Measurements from ENCODE around the gene TRPM4.
"Not testable (repeated sequence)": the region's sequence is repeated elsewhere in the genome, so short reads cannot be mapped to it uniquely, and the experiment has no call there.

Gene TRPM4

DNA sequence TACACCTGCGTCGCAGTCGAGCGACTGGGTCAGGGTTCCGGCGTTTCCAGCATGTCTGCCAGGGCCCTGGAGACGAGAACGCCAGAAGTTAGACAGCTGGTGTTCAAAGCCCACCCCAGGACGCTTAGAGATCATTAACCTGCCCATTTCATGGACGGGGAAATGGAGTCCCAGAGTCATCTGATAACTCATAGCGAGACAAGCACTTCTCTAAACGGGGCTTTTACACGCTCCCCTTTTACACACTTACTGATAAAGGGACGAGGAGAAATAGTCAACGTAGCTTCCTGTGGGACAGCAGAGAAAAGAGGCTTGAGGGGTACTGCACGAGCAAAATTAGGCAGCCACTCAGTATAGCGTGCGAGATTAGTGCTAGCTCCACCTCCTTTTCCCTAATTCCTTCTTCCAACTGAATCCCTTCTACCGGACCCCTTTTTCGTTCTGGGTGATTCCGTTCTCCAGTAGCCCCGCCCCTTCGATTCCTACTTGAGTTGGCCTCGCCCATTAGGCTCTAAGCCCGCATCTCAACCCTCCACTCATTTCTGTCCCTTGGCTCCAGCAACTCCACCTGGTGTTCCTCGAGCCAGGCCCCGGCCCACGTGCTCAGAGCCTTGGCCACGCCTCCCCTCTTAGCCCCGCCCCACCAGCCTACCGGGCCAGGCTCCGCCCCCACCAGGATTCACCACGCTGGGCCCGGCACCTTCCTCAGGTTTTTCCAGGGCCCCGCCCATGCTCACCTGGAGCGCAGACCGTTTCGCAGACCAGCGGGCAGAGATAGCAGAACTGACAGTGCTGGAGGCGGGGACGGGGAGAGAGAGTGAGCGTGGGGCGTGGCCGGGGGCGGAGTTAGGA is 6.1 kb upstream of the TRPM4 start:
- no peak for DNase-seq

DNA sequence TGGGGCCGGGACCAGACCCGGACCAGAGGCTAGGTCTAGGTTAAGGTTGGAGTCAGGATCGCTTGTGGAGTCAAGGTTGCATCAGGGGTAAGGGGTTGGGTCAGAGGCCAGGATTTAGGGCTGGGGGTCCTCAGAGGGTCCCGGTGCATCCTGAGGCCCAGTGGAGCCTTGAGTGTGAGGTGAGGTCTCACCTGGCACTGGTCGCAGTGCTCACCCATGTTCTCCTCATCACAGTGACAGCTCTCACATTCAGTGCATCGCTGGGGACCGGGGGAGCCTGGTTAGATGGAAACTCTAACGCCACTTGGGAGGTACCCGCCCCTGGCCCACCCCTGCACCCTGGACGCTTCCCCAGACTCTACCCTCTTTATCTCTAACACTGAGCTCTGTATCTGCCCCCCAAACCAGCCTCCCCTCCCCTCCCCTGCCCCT is 5.5 kb upstream of the TRPM4 start:
- DNase-seq, result no peak

DNA sequence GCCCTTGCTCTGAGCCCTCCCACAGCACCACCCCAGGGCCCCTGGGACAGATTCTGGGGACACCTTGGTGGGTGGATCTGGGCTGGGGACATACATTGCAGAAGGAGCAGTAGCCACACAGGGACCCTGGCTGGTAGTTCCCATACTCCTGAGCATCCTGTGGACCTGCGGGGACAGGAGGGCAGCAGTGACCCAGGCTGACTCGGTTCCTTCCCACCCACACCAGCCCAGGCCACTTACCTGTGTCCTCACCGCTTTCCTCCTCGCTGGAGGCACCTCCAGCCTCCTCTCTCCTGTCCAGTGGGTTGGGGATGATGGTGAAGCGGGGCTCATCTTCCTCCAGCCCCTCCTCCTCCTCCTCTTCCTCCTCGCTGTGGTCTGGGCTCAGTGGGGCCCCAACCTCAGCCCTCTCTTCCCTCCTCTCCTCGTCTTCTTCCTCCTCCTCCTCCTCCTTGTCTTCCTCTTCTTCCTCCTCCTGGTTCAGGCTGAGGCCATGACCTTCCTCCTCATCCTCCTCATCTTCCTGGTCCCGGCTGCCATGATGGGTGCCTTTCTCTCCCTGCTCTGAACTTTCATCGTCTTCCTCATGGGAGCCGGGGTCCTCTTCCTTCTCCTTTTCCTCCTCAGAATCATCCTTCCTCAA is 4.3 kb upstream of the TRPM4 start:
- DNase-seq, result no peak

GRCh38 chr19:49154279-49154678 is 3.3 kb upstream of the TRPM4 start:
- no peak for DNase-seq

GRCh38 chr19:49155005-49155819 is 2.4 kb upstream of the TRPM4 start, which contains the start of gene HRC:
Gene HRC (minus strand): TSS chr19:49155396. CDS start chr19:49155237, 159 bp downstream.
- DNase-seq, result no peak

DNA sequence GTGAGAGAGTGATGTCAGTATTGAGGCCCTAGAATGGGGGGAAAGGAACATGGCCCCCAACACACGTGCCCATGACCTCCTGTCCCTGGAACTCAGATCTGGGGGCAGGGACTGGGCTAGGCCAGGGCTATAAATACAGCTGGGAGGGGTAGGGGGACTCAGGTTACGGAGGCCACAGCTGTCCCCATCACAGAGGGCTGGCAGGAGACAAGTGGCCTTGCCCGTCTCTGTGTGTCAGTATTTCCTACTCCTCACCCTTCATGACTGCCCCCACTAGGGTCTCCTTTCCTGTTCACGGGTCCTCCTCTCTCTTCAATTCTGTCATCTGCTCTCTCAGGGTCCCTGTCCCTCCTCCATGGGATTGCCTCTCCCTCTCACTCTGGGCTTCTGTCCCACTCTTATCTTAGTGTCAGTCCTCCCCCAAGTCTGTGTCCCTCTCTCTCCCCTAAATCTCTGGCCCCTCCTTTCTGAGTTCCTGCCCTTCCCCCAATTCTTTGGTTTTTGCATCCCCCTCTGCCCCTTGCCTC is 1.7 kb upstream of the TRPM4 start:
- no peak for DNase-seq

DNA sequence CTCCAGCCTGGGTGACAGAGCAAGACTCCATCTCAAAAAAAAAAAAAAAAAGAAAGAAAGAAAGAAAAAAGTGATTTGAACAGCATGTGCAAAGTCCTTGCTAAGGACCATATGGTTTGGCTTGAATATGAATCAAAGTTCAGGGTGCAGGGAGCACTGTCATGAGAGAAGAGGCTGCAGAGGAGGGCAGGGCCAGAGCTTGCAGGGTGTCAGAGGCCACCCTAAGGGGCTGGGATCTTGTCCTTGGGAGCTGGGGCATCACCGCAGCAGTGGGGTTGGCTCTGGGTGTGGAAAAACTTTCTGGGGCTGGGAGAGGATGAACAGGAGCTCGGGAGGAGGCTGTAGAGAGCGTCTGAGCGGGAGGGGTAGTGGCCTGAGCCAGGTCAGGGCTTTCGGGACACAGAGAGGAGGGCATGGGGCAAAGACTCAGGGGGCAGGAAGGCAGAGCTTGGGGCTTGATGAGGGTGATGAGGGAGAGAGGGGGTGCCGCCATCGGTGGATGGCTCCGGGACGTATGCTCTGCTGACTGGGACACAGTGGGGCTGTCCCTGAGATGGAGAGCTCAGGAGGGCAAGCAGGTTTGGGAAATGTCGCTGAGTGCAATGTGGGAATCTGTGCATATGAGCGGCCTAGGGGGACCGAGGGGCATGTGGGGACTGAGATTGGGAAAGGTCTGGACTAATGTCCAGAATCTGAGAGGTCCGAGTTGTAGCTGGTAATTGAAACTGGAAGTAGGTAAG is 3.0 kb downstream of the TRPM4 start:
- DNase-seq, result no peak

DNA sequence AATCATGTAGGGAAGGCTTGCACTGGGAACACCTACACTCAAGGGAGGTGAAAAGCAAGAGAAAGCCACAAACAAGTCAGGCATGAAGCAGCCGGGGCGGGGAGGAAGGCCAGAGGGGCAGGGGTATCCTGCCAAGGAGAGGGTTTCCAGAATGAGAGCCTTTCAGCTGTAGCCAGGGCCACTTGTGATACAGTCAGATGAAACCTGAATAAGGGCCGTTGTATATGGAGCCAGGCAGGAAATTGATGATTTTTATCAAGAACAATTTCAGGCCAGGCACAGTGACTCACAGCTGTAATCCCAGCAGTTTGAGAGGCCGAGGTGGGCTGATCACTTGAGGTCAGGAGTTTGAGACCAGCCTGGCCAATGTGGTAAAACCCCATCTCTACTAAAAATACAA is 4.4 kb downstream of the TRPM4 start:
- DNase-seq, result no peak

DNA sequence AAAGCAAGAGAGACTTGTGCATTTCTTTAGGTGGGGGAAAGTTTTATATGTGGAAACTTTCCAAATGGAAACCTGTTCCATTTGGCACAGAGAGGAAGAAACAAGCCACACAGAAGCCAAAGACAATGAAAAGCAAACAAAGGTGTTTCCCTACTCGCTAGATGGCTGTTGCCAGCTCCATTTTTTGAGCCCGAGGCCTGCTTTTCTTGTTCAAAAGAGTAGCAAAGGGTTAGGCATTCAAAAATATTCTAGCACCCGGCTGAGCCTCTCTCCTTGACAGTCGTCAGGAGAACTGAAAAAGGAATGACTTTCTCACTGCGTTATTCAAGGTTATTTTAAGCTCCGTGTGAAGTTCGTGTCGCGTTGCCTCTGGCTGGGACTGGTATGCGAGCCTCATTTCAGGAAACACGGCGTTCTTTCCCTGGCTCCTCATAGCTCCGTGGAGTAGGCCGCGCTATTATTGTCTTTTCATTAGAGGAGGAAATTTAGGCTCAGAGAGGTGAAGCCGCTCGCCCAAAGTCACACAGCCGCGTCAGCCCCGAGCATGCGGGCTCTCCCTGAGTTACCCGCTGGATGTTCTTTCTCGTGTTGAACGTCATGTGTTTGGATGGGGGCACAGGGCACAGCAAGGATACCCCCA is 7.6 kb downstream of the TRPM4 start:
- no peak for DNase-seq

GRCh38 chr19:49165865-49166301 is 8.3 kb downstream of the TRPM4 start:
- no peak for DNase-seq

- no peak for DNase-seq
Observed at GRCh38 chr19:49167857-49168409, 10.3 kb downstream of the TRPM4 start.

DNA sequence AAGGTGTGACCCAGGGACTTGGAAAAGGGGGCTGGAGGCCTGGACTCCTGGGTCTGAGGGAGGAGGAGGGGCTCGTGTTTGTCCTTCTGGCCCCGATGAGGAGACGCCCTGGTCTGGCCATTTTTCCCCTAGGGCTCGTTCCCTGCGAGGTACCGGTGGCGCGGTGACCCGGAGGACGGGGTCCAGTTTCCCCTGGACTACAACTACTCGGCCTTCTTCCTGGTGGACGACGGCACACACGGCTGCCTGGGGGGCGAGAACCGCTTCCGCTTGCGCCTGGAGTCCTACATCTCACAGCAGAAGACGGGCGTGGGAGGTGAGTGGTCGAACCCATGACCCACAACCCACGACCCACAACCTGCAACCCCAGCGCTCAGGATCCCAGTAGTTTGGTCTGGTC is 10.8 kb downstream of the TRPM4 start:
- no peak for DNase-seq

- DNase-seq, result no peak
Observed at GRCh38 chr19:49173198-49173597, 15.6 kb downstream of the TRPM4 start.

GRCh38 chr19:49180659-49181058 is 23.1 kb downstream of the TRPM4 start:
- DNase-seq, result no peak

DNA sequence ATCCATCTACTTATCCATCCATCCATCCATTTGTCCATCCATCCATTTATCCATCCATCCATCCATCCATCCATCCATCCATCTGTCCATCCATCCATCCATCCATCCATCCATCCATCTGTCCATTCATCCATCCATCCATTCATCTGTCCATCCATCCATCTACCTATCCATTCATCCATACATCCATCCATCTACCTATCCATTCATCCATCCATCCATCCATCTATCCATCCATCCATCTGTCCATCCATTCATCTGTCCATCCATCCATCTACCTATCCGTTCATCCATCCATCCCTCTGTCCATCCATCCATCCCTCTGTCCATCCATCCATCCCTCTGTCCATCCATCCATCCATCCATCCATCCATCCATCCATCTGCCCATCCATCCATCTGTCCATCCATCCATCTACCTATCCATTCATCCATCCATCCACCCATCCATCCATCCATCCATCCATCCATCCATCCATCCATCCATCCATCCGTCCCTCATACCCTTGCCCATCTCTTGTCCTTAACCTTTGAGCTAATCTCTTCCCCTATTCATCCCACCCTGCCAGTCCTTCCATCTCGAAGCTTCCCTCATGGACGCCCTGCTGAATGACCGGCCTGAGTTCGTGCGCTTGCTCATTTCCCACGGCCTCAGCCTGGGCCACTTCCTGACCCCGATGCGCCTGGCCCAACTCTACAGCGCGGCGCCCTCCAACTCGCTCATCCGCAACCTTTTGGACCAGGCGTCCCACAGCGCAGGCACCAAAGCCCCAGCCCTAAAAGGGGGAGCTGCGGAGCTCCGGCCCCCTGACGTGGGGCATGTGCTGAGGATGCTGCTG is 24.6 kb downstream of the TRPM4 start:
- DNase-seq, result not testable (repeated sequence)

DNA sequence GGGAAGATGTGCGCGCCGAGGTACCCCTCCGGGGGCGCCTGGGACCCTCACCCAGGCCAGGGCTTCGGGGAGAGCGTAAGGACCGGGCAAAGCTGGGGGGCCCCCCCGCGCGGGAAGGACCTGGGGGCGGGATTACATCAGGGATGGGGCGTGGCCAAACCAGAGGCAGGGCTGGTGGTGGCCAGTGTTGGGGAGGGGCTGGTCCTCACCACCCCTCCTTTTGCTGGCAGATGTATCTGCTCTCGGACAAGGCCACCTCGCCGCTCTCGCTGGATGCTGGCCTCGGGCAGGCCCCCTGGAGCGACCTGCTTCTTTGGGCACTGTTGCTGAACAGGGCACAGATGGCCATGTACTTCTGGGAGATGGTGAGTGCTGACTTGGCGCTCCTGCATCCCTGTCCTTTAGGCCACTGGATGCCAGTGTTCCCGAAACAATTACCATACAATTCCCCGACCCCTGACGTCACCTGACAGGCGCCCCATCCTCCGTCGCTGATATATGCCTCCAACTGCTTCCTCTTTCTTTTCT is 25.3 kb downstream of the TRPM4 start:
- DNase-seq, result no peak

DNA sequence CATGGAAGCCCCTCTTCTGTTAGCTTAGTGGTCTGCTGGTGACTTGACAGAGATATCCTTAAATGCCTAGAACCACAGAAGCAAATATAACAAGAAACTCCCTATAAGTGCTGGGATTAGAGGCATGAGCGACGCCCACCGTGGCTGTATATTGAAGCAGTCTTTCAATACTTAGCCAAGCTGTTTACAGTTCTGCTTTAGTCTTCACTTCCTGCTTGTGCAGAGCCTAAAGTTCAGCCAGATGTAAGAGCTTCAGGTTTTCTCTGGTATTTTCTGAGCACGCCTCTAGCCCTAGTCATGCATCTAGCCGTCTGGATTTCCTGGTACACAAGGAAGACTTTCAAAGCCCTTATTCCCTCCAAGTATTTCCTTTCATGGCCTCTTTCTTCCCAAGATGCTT is 28.5 kb downstream of the TRPM4 start:
- no peak for DNase-seq

DNA sequence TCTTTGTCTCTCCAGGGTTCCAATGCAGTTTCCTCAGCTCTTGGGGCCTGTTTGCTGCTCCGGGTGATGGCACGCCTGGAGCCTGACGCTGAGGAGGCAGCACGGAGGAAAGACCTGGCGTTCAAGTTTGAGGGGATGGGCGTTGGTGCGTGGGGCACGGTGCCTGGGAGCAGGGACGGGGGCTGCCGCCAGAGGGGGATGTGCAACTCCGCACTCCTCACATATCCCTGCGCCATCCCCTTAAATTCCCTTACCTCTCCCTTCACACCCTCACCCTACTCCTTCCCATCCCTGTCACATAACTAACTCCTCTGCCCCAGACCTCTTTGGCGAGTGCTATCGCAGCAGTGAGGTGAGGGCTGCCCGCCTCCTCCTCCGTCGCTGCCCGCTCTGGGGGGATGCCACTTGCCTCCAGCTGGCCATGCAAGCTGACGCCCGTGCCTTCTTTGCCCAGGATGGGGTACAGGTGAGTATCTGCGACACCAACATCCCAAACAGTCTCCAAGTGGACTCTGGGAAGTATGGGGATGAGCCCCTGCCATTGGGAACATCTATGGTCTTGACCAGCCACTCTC is 31.1 kb downstream of the TRPM4 start:
- DNase-seq, result no peak

DNA sequence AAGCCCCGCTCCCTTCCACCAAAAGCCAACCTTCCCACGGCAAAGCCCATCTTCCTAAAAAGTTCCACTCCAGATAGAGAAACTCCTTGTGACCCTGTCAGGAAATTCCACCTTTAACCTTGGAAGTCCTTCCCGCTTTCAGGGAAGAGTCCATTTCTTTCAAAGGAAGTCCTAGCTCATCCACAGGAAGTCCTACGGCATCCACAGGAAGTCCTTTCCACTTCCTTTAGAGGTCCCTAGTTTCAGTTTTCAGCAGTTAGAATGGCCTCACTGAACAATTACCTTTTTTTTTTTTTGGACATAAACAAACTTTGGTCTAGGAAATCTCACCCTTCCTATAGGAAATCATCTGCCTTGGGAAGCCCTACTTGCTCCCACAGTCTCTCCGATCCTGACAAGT is 31.7 kb downstream of the TRPM4 start:
- no peak for DNase-seq

- no peak for DNase-seq
Observed at GRCh38 chr19:49190781-49191180, 33.2 kb downstream of the TRPM4 start.
